GM18508 (cell line): ENCODE measurements around the gene ANXA4.
"Not testable (repeated sequence)": the region's sequence is repeated elsewhere in the genome, so short reads cannot be mapped to it uniquely, and the experiment has no call there.

Experiments used
- ATAC-seq: cut with Tn5 transposase; IDR thresholded peaks from one replicate; pipeline ENCODE4 v1.9.1; 2021; ENCODE audit warnings: moderate number of reproducible peaks; ENCODE audit not compliant: insufficient read depth, unreplicated experiment

Gene ANXA4

GRCh38 chr2:69745035-69745434 is 3.1 kb downstream of the ANXA4 start:
- no peak for ATAC-seq

DNA sequence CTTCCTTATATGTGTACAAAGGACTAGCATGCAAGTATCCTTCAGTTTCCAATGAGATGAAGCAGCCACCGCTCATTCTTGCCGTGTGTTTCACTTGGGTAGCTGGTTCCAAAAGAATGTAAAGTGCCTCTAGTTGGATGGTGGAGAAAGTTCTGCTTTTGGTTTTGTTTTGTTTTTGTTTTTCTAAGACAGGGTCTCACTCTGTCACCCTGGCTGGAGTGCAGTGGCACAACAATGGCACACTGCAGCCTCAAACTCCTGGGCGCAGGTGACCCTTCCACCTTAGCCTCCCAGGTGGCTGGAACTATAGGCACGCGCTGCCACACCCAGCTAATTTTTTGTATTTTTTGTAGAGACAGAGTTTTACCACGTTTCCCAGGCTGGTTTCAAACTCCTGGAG is 8.3 kb downstream of the ANXA4 start:
- ATAC-seq: no peak

GRCh38 chr2:69753659-69754363 is 11.9 kb downstream of the ANXA4 start:
- ATAC-seq: no peak

GRCh38 chr2:69754633-69755032 is 12.7 kb downstream of the ANXA4 start:
- no peak for ATAC-seq

GRCh38 chr2:69755862-69756467 is 14.0 kb downstream of the ANXA4 start:
- no peak for ATAC-seq

- ATAC-seq: no peak
These were observed 20.1 kb downstream of the ANXA4 start for GRCh38 chr2:69762025-69762424.

GRCh38 chr2:69762513-69763494 is 20.9 kb downstream of the ANXA4 start:
- ATAC-seq: no peak

DNA sequence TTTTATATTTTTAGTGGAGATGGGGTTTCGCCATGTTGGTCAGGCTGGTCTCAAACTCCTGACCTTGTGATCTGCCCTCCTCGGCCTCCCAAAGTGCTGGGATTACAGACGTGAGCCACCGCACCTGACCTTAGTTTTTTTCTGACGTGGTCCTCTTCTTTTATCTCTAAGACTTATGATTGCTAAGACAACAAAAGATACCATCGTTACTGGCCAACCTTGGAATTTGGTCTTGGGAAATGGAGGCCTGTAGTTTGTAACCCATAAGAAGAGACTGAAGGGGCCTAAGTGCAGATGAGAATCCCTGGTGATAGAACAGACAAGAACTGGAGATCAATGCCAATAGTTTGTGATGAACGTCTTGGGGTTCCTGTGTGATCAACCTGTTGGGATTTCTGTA is 21.9 kb downstream of the ANXA4 start:
- not testable (repeated sequence) for ATAC-seq

DNA sequence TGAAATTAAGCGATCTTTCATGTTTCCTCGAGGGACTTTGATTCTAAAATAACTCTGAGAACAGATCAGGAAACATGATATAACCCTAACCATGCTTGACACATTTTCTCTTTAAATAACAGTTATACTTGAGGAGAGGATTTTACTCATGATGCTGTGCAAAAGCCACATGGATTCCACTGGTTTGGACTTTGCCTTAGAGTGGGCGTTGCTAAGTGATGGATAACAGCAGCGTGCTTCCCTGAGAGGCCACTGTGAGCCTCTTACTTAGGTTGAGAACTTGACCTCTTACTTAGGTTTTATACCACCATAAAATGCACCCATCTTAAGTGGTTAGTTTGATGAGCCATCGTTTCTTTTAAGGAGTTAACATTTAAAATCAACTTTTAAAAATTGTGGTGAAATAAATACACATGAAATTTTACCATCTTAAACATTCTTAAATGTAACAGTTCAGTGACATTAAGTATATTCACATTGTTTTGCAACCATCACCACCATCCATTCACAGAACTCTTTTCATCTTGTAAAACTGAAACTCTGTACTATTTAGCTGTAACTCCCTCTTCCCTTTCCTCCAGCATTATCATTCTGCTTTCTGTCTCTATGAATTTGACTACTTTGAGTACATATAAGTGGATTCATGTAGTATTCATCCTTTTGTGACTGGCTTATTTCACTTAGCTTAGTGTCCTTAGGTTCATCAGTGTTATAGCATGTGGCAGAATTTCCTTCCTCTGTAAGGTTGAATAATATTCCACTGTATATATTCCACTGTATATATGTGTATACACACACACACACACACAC is 22.6 kb downstream of the ANXA4 start:
- no peak for ATAC-seq

GRCh38 chr2:69765096-69765380 is 23.1 kb downstream of the ANXA4 start:
- ATAC-seq: no peak

GRCh38 chr2:69766014-69766413 is 24.1 kb downstream of the ANXA4 start:
- ATAC-seq: no peak

- no peak for ATAC-seq
These were observed 25.1 kb downstream of the ANXA4 start for GRCh38 chr2:69767034-69767433.

- ATAC-seq: no peak
These were observed 26.3 kb downstream of the ANXA4 start for GRCh38 chr2:69768235-69768634.

- ATAC-seq: no peak
These were observed 26.9 kb downstream of the ANXA4 start for GRCh38 chr2:69768789-69769188.

DNA sequence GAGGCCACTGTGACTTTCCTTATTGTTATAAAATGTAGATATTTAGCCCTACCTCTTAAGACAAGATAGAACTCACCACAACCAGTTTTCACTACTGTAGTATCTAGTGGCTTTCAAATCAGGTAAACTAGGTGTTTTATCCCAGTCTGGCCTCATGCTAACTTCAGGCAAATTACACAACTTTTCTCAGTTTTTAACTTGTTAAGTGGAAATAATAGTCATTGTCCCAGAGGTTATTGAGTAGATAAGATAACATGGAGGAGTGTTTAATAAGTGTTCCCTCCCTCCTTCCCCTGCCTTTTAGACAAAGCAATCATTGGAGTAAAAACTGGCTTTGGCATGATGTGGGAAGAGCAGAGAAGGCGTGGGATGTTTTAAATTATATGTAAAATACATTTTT is 27.3 kb downstream of the ANXA4 start:
- no peak for ATAC-seq

GRCh38 chr2:69770193-69770702 is 28.3 kb downstream of the ANXA4 start:
- no peak for ATAC-seq

- no peak for ATAC-seq
These were observed 28.8 kb downstream of the ANXA4 start for GRCh38 chr2:69770747-69771146.

GRCh38 chr2:69771461-69771860 is 29.5 kb downstream of the ANXA4 start:
- no peak for ATAC-seq

DNA sequence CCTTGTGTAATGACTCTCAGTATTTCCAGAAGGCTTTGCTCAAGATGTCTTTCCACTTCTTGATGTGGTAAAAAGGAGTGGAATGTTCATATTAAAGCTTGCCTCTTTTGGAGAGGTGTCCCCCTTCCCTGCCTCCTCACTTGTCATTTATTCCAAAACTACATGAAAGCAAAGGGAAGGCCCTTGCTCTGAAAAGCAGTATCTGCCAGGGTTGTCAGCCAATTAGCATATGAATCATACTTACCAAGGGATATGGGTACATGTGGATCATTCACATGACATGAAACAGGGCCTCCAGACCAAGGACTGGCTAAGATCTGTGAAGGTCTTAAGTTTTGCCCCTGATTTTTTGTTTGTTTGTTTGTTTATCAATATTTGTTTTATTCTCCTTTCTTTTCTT is 31.3 kb downstream of the ANXA4 start:
- ATAC-seq: no peak

DNA sequence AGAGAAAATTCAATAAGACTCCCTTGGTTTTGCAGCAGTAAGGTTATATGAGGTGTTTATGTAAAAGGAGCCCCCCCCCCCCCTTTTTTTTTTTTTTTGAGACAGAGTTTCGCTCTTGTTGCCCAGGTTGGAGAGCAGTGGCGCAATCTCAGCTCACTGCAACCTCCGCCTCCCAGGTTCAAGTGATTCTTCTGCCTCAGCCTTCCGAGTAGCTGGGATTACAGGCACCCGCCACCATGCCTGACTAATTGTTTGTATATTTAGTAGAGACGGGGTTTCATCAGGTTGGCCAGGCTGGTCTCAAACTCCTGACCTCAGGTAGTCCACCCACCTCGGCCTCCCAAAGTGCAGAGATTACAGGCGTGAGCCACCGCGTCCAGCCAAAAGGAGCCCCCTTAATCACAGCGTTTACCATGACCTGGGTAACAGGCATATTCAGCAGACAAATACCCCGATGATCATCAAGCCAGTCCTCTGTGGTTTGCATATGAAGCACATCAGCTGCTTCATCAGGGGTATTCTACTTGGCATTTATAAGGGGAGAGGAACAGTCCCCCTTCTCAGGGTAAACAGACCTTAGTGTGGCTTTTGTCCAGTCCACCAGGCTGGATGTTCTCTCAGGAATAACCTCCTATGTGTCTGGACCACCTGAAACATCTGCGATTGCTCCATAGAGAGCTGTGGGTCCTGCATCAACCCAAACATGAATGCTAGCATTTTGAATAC is 32.5 kb downstream of the ANXA4 start:
- not testable (repeated sequence) for ATAC-seq
